ENCODE measurements around the gene SNX21.

The SNX21 gene

DNA sequence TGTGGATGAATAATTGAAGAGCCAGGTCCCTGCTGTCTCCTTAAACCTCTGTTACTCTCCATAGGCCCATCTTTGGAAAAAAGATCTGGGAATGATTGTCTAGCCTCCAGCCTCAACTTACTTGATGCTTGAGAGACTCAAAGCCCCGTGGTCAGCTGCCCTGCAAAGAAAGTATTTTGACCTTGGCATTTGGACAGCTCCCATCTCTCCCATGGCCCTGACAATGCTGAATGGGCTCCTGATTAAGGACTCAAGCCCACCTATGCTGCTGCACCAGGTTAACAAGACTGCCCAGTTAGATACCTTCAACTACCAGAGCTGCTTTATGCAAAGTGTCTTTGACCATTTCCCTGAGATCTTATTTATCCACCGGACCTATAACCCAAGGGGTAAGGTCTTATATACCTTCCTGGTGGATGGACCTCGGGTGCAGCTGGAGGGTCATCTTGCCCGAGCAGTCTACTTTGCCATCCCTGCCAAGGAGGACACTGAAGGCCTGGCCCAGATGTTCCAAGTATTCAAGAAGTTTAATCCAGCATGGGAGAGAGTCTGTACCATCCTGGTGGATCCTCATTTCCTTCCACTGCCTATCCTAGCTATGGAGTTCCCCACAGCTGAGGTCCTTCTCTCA lies 49.0 kb downstream of the SNX21 start:
- DNase-seq (ENCODE audit: low read depth in 2 of 2) = no peak

DNA sequence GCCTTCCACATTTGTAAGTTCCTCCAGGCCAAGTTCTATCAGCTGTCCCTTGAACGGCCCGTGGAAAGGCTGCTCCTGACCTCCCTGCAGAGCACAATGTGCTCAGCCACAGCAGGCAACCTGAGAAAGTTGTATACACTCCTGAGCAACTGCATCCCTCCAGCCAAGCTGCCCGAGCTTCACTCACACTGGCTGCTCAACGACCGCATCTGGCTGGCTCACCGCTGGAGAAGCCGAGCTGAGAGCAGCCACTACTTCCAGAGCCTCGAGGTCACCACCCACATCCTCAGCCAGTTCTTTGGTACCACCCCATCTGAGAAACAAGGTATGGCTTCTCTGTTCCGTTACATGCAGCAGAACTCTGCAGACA lies 49.5 kb downstream of the SNX21 start:
- no peak for DNase-seq (ENCODE audit: low read depth in 2 of 2)

DNA sequence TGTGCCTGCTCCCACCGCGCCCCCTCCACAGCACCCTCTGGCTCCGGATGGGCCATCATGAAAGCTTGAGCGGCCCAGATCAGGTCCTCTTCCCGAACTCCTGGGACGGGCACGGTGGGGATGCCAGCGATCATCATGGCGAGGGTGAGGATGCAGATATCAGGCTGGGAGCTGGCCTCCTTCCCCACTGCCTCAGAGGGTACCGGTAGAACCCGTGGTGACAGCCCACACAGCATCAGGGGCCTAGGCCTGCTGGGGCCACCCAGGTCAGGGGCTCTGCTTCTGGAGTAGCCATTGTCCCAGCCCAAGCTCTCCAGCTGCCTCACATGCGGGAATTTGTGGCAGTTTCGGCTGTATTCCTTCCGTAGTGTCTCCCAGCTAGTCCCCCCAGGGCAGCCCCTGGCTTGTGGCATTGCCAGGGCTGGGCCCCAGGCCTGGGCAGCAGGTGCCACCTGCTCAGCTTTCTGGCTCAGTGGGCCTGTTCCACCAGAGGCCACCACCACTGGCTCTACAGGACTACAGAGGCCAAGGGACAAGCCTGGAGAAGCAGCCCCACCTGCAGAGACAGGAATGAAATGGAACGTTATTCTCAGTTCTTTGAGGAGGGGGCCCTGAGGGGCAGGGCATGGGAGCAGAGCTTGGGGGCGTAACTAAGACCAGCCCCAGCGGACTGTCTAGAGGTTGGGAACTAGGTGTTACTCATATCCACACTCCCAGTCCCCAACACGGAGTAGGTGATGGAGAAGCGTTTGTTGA lies 53.2 kb downstream of the SNX21 start:
- DNase-seq (ENCODE audit: low read depth in 2 of 2) = no peak

DNA sequence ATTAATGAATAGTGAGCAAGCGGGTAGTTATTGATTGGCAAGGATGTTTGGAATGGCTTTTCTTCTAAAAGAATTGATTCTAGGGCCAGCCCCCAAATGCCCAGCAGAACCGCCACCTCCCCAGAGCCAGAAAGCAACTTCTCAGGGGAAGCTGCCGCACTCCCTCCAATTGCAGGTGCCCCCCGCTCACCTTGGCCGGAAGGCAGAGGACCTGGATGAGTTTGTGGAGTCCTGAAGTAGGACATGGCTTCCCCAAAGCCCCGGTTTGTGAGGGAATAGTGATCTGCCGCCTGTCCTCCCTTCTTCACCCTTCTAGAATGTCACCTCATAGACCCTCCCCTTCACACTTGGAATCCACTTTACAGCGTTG lies 53.7 kb downstream of the SNX21 start, which contains the start of gene SPATA25:
Gene SPATA25 (minus strand): TSS at position 277 of the 370 bp plus-strand sequence. CDS start 32 bp downstream, at position 245.
- DNase-seq (ENCODE audit: low read depth in 2 of 2) = no peak

DNA sequence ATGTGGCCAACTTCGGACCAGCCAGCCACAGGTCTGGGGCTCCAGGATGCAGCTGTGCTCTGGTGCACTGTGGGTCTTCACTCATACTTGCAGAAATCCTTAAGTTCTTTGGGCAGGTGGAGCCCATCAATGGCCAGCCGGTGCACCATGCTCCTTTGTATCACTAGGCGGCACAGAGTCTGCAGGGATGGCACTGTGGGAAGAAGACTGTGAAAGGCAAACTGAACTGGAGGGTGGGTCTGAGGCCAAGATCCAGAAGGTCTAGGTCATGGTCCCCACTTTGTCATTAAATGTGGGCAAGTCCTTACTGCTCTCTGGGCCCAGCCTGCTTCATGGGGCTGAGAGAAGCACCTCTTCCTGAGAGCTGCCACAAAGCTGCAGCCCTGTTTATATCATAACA lies 55.1 kb downstream of the SNX21 start:
- no peak for DNase-seq (ENCODE audit: low read depth in 2 of 2)

DNA sequence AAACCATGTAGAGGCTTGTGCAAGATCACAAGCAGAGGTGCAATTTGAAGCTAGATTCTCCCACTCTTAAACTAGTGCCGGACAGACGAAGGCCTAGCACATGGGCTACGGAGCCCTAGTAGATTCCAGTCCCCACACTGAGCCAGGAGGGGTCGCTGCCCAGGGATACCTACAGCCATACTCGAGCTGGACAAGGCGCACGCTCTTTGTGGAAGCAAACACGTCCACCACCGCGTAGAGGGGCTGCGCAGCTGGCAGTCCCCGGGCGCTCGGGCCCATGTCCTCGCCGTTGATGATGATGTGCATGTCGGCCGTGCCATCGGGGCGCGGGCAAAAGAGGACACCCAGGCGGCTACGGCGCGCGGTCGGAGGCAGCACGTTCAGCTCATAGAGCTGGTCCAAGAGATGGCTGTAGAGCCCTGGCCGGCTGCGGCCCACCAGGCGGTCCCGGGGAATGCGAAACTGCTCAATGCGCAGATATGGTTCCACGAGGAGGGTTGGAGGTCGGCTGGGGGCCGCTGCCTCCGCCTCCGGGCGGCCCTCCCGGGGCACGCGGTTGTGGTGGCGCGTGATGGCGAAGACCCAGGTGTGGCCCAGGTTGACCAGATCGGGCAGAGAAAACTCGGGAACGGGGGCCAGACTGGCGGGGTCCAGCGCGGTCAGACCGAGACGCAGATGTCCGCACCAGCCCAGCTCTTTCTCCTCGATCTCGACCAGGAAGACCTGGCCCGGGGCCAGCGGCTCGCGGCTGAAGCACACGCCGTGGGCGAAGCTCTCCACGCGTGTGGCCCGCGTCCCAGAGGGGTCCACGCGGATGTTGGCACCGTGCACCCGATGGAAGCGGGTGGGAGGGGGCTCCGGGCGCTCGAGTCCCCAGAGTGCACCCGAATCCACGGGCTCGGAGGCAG lies 56.7 kb downstream of the SNX21 start:
- DNase-seq (ENCODE audit: low read depth in 2 of 2) = peak; percentile 40 to 45

DNA sequence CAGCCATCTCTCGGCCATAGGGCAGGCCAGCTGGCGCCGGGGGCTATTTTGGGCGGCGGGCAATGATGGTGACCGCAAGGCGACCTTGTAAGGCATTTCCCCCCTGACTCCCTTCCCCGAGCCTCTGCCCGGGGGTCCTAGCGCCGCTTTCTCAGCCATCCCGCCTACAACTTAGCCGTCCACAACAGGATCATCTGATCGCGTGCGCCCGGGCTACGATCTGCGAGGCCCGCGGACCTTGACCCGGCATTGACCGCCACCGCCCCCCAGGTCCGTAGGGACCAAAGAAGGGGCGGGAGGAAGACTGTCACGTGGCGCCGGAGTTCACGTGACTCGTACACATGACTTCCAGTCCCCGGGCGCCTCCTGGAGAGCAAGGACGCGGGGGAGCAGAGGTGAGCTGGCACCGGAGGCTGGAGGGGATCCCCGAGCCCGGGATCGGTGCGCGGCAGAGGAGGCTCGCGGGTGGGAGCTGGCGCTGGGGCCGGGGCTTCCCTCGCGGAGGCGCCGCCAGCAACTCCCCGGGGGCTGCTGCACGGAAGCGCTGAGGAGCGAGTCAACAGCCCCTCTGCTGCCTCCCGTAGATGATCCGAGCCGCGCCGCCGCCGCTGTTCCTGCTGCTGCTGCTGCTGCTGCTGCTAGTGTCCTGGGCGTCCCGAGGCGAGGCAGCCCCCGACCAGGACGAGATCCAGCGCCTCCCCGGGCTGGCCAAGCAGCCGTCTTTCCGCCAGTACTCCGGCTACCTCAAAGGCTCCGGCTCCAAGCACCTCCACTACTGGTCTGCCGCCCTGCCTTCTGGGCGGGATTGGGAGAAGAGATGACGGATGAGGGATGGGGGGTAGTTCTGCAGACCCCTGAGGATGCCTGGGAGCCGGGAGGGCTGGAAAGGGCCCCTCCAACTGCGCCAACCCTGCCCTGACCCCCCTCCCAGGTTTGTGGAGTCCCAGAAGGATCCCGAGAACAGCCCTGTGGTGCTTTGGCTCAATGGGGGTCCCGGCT lies 57.7 kb downstream of the SNX21 start, which contains the start of the genes CTSA and NEURL2:
Gene CTSA (plus strand): TSS at position 351 of the 999 bp plus-strand sequence. CDS start 234 bp downstream, at position 585.
Gene NEURL2 (minus strand): TSS at position 224 of the 999 bp plus-strand sequence. CDS start 217 bp downstream, at position 7.
- DNase-seq (ENCODE audit: low read depth in 2 of 2) = peak; percentile 77 to 82

DNA sequence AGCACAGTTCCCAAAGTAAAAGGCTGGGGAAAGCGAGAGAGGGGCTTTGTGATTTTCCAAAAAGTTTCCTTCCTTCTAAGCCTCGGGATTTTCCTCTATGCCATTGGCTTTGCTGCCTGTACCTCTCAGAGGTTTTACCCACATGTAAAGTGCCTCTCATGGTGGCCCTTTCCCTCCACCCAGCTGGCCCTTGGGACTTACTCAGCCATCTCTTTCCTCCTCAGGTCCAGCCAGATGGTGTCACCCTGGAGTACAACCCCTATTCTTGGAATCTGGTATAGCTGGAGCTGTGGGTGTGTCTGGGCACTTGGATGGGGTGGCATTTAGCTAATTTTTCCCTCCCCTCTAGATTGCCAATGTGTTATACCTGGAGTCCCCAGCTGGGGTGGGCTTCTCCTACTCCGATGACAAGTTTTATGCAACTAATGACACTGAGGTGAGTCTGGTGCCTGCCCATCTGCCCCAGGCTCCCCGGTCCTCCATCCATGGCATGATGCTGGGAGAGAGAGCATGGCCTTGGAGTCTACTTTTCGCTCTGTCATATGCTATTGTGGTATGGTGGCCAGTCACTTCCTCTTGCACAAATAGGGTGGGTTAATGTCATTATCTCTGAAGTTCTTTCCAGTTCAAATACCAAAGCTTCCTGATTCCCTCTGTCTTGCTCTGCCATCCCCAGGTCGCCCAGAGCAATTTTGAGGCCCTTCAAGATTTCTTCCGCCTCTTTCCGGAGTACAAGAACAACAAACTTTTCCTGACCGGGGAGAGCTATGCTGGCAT lies 58.6 kb downstream of the SNX21 start:
- no peak for DNase-seq (ENCODE audit: low read depth in 2 of 2)
